ENCODE measurements around the gene SHH.

GRCh38 chr7:155813125-155813524 is 862 bp upstream of the SHH start:
- TF ChIP-seq, protein P1, sequence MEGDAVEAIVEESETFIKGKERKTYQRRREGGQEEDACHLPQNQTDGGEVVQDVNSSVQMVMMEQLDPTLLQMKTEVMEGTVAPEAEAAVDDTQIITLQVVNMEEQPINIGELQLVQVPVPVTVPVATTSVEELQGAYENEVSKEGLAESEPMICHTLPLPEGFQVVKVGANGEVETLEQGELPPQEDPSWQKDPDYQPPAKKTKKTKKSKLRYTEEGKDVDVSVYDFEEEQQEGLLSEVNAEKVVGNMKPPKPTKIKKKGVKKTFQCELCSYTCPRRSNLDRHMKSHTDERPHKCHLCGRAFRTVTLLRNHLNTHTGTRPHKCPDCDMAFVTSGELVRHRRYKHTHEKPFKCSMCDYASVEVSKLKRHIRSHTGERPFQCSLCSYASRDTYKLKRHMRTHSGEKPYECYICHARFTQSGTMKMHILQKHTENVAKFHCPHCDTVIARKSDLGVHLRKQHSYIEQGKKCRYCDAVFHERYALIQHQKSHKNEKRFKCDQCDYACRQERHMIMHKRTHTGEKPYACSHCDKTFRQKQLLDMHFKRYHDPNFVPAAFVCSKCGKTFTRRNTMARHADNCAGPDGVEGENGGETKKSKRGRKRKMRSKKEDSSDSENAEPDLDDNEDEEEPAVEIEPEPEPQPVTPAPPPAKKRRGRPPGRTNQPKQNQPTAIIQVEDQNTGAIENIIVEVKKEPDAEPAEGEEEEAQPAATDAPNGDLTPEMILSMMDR (IDR thresholded peaks at IDR 0.05) = no peak
- TF ChIP-seq POLR2A (IDR thresholded peaks at IDR 0.05) = no peak
